NB4 (cell line): Measurements from ENCODE around the gene THAP12.

Source experiments
- DNase-seq: peaks from one replicate; pipeline ENCODE4 v3.0.0; 2010; ENCODE audit warnings: low read depth
- H3K4me3 ChIP-seq: one replicate; pipeline ENCODE4 v1.5.1; 2011; ENCODE audit warnings: mild to moderate bottlenecking, low read depth, low read length, moderate library complexity
- CTCF ChIP-seq: IDR thresholded peaks from one replicate; pipeline ENCODE4 v1.5.1; 2012; ENCODE audit warnings: low read depth, low read length
- MAX ChIP-seq: IDR thresholded peaks from 2 replicates; pipeline ENCODE4 v1.6.1; 2011; ENCODE audit warnings: low read depth, low read length
- MYC ChIP-seq: IDR thresholded peaks from 2 replicates; pipeline ENCODE4 v1.6.1; 2011; ENCODE audit warnings: low read depth, low read length
- POLR2A ChIP-seq: IDR thresholded peaks from 2 replicates; pipeline ENCODE4 v1.6.1; 2011; ENCODE audit warnings: mild to moderate bottlenecking; ENCODE audit not compliant: insufficient read length; ENCODE audit errors: extremely low read depth

Gene THAP12

GRCh38 chr11:76362716-76363115 lies 18.2 kb downstream of the THAP12 start:
- TF ChIP-seq CTCF: no peak
- TF ChIP-seq MAX: no peak
- no peak for TF ChIP-seq MYC
- TF ChIP-seq POLR2A: no peak
- H3K4me3 ChIP-seq: no peak overlapping the region
- no peak for DNase-seq

- DNase-seq: no peak
- TF ChIP-seq MAX: no peak
- no peak for TF ChIP-seq CTCF
- TF ChIP-seq POLR2A: no peak
- no peak for TF ChIP-seq MYC
- H3K4me3 ChIP-seq: no peak overlapping the region
Observed at GRCh38 chr11:76361776-76362175, 19.2 kb downstream of the THAP12 start.

- DNase-seq: no peak
- no peak for TF ChIP-seq CTCF
- TF ChIP-seq POLR2A: no peak
- TF ChIP-seq MAX: no peak
- TF ChIP-seq MYC: no peak
- no peak overlapping the region for H3K4me3 ChIP-seq
Observed at GRCh38 chr11:76361374-76361773, 19.6 kb downstream of the THAP12 start.

GRCh38 chr11:76355172-76355571 lies 25.8 kb downstream of the THAP12 start:
- H3K4me3 ChIP-seq: no peak overlapping the region
- no peak for TF ChIP-seq MYC
- TF ChIP-seq MAX: no peak
- TF ChIP-seq CTCF: no peak
- no peak for TF ChIP-seq POLR2A
- no peak for DNase-seq

GRCh38 chr11:76348348-76348747 lies 32.6 kb downstream of the THAP12 start:
- H3K4me3 ChIP-seq: no peak overlapping the region
- TF ChIP-seq MAX (no peak), MYC (no peak), CTCF (no peak), POLR2A (no peak)
- DNase-seq: no peak

- no peak overlapping the region for H3K4me3 ChIP-seq
- no peak for DNase-seq
- TF ChIP-seq POLR2A: no peak
- no peak for TF ChIP-seq CTCF
- no peak for TF ChIP-seq MAX
- TF ChIP-seq MYC: no peak
Observed at GRCh38 chr11:76347466-76347865, 33.5 kb downstream of the THAP12 start.
